Measurements from ENCODE around the gene DDIAS.
"Not testable (repeated sequence)": the region's sequence is repeated elsewhere in the genome, so short reads cannot be mapped to it uniquely, and the experiment has no call there.

Gene DDIAS

GRCh38 chr11:82903843-82904586 lies 2.5 kb downstream of the DDIAS start:
- no peak for DNase-seq (ENCODE audit: low spot score)
- TF ChIP-seq CTCF (IDR thresholded peaks at IDR 0.05), result no peak
- Histone ChIP-seq H3K4me3 (no peak overlapping the region), H3K27ac (no peak overlapping the region)

GRCh38 chr11:82906236-82906635 lies 4.7 kb downstream of the DDIAS start:
- DNase-seq (ENCODE audit: low spot score), result no peak

GRCh38 chr11:82906931-82907330 lies 5.4 kb downstream of the DDIAS start:
- Histone ChIP-seq H3K27ac (no peak overlapping the region), H3K4me3 (no peak overlapping the region)
- no peak for TF ChIP-seq CTCF (IDR thresholded peaks at IDR 0.05)
- DNase-seq (ENCODE audit: low spot score), result no peak

More at GRCh38 chr11:82906236-82906635, 4.7 kb downstream of the DDIAS start:
- Histone ChIP-seq H3K4me3 (no peak overlapping the region), H3K27ac (no peak overlapping the region)
- peak; percentile 22 for TF ChIP-seq CTCF (IDR thresholded peaks at IDR 0.05)

- Histone ChIP-seq H3K27ac (no peak overlapping the region), H3K4me3 (no peak overlapping the region)
- TF ChIP-seq CTCF (IDR thresholded peaks at IDR 0.05), result no peak
- no peak for DNase-seq (ENCODE audit: low spot score)
Measured at GRCh38 chr11:82907371-82907770, 5.8 kb downstream of the DDIAS start.

- H3K27ac ChIP-seq, result no peak overlapping the region
- H3K4me3 ChIP-seq, result no peak overlapping the region
- DNase-seq (ENCODE audit: low spot score), result no peak
- no peak for TF ChIP-seq CTCF (IDR thresholded peaks at IDR 0.05)
Measured at GRCh38 chr11:82908311-82908710, 6.8 kb downstream of the DDIAS start.

- no peak for DNase-seq (ENCODE audit: low spot score)
- no peak for TF ChIP-seq CTCF (IDR thresholded peaks at IDR 0.05)
- H3K27ac ChIP-seq, result no peak overlapping the region
- no peak overlapping the region for H3K4me3 ChIP-seq
Measured at GRCh38 chr11:82909015-82909640, 7.6 kb downstream of the DDIAS start.

- not testable (repeated sequence) for H3K4me3 ChIP-seq; DNase-seq (ENCODE audit: low spot score)
Measured at GRCh38 chr11:82919786-82920185, 18.2 kb downstream of the DDIAS start.

GRCh38 chr11:82920227-82920626 lies 18.7 kb downstream of the DDIAS start:
- H3K4me3 ChIP-seq; DNase-seq (ENCODE audit: low spot score); H3K27ac ChIP-seq: not testable (repeated sequence)

More at GRCh38 chr11:82919786-82920185, 18.2 kb downstream of the DDIAS start:
- not testable (repeated sequence) for H3K27ac ChIP-seq

GRCh38 chr11:82922396-82923173 lies 21.0 kb downstream of the DDIAS start:
- not testable (repeated sequence) for H3K27ac ChIP-seq; H3K4me3 ChIP-seq; DNase-seq (ENCODE audit: low spot score)

Measured in coronary artery (tissue), 2 donors.